GM13976 (cell line): ENCODE results near the gene C9orf78.

Source experiments
- DNase-seq: peaks from one replicate; pipeline ENCODE4 v3.0.0; 2012; ENCODE audit warnings: low spot score
- CTCF ChIP-seq: IDR thresholded peaks from 2 replicates; pipeline ENCODE4 v1.5.1; 2012; ENCODE audit warnings: borderline replicate concordance, mild to moderate bottlenecking; ENCODE audit not compliant: insufficient read depth; ENCODE audit errors: extremely low read depth, missing control alignments, control extremely low read depth
- in situ Hi-C: fragments of 300-500 bp; cut with MboI; formaldehyde crosslinking; loops from one replicate; pipeline ENCODE4 v1.12.0; 2022; ENCODE audit warnings: low sequenced_read_pairs, mixed read lengths, inconsistent platforms; ENCODE audit not compliant: unreplicated experiment

Gene C9orf78

GRCh38 chr9:129832982-129833381, 2.1 kb downstream of the C9orf78 start:
- in situ Hi-C loops: no loop called here
- TF ChIP-seq CTCF: no peak
- no peak for DNase-seq

GRCh38 chr9:129828969-129829368, 6.1 kb downstream of the C9orf78 start:
- no peak for DNase-seq
- no peak for TF ChIP-seq CTCF
- in situ Hi-C loops: no loop called here

GRCh38 chr9:129828051-129828450, 7.0 kb downstream of the C9orf78 start:
- no peak for DNase-seq
- no peak for TF ChIP-seq CTCF
- in situ Hi-C loops: no loop called here

- in situ Hi-C loops: no loop called here
- DNase-seq: no peak
- no peak for TF ChIP-seq CTCF
Measured at GRCh38 chr9:129826759-129827158, 8.3 kb downstream of the C9orf78 start.

DNA sequence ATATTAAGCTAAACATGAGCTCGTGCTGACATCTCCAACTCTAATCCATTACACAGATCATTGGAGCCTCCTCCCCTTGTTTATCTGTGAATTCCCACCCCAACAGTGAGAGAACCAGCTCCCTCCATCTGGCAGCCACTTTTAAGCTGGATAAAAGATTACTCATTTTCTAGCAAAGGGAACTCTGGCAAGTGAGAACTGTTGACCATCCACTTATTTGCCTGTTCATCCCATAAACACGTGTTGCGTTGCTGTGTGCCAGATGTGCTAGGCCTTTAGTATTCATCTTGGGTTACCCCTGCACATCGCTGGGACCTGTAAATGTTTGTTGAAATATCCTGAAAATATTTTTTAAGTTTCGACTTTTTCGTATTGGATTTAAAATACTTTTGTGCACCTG, 8.7 kb downstream of the C9orf78 start:
- DNase-seq: no peak
- in situ Hi-C loops: no loop called here
- no peak for TF ChIP-seq CTCF

- peak; percentile 96 for DNase-seq
- no peak for TF ChIP-seq CTCF
- in situ Hi-C loops: no loop called here
Measured at GRCh38 chr9:129823935-129824601, 11.0 kb downstream of the C9orf78 start, which contains the start of gene TOR1A. TOR1A (minus strand) TSS chr9:129824136; CDS start chr9:129824085, 51 bp downstream.

DNA sequence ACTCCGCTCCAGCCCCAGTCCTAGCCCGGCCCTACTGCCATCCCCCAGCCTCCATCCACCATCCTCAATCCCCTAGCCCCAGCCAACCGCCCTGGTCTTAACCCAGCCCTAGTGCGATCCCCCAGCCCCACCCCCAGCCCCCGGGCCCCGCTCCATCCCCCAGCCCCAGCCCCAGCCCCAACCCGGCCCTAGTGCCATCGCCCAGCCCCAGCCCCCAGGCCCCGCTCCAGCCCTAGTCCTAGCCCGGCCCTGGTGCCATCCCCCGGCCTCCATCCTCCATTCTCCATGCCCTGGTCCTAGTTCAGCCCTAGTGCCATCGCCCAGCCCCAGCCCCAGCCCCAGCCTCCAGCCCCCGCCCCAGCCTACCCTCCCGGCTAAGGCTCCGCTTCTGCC, 11.5 kb downstream of the C9orf78 start:
- TF ChIP-seq CTCF: no peak
- in situ Hi-C loops: no loop called here
- no peak for DNase-seq
